Activated CD8-positive, alpha-beta memory T cell treated with anti-CD3 and anti-CD28 coated beads, Interleukin-2, amount 50 U/mL, for 1 hour (primary cell): ENCODE results near the gene SNAP29.
"Not testable (repeated sequence)": the region's sequence is repeated elsewhere in the genome, so short reads cannot be mapped to it uniquely, and the experiment has no call there.

Experiments
- DNase-seq: peaks from one replicate; pipeline ENCODE4 v3.0.0-alpha.2; 2020; ENCODE audit errors: extremely low read depth

Gene SNAP29

GRCh38 chr22:20866736-20867135, 7.9 kb downstream of the SNAP29 start:
- DNase-seq = no peak

- no peak for DNase-seq
Observed at GRCh38 chr22:20867179-20868024, 8.6 kb downstream of the SNAP29 start.

- no peak for DNase-seq
Observed at GRCh38 chr22:20868025-20868962, 9.5 kb downstream of the SNAP29 start.

GRCh38 chr22:20869234-20869633, 10.4 kb downstream of the SNAP29 start:
- DNase-seq = no peak

GRCh38 chr22:20873214-20873613, 14.4 kb downstream of the SNAP29 start:
- DNase-seq = no peak

- DNase-seq = no peak
Observed at GRCh38 chr22:20875296-20875695, 16.5 kb downstream of the SNAP29 start.

- DNase-seq = no peak
Observed at GRCh38 chr22:20877715-20878114, 18.9 kb downstream of the SNAP29 start.

GRCh38 chr22:20881231-20881630, 22.4 kb downstream of the SNAP29 start:
- no peak for DNase-seq

GRCh38 chr22:20881869-20882815, 23.3 kb downstream of the SNAP29 start:
- DNase-seq = no peak

- DNase-seq = no peak
Observed at GRCh38 chr22:20882855-20883254, 24.0 kb downstream of the SNAP29 start.

- DNase-seq = no peak
Observed at GRCh38 chr22:20884454-20884853, 25.6 kb downstream of the SNAP29 start.

GRCh38 chr22:20885017-20885556, 26.3 kb downstream of the SNAP29 start:
- DNase-seq = no peak

- DNase-seq = peak; percentile 3
Observed at GRCh38 chr22:20885557-20886323, 26.9 kb downstream of the SNAP29 start.

- DNase-seq = no peak
Observed at GRCh38 chr22:20887375-20887774, 28.6 kb downstream of the SNAP29 start.

- no peak for DNase-seq
Observed at GRCh38 chr22:20889025-20889704, 30.4 kb downstream of the SNAP29 start.

GRCh38 chr22:20889904-20890540, 31.2 kb downstream of the SNAP29 start:
- DNase-seq = no peak

GRCh38 chr22:20890975-20891374, 32.2 kb downstream of the SNAP29 start:
- DNase-seq = no peak

- DNase-seq = not testable (repeated sequence)
Observed at GRCh38 chr22:20897737-20898136, 38.9 kb downstream of the SNAP29 start.

- DNase-seq = no peak
Observed at GRCh38 chr22:20899827-20900423, 41.1 kb downstream of the SNAP29 start.
